ENCODE results near the gene ZNF253.
A peak's percentile ranks its signal among the peaks of the same experiment; 100 is the strongest.
"Not testable (repeated sequence)": the region's sequence is repeated elsewhere in the genome, so short reads cannot be mapped to it uniquely, and the experiment has no call there.

ZNF253 gene

DNA sequence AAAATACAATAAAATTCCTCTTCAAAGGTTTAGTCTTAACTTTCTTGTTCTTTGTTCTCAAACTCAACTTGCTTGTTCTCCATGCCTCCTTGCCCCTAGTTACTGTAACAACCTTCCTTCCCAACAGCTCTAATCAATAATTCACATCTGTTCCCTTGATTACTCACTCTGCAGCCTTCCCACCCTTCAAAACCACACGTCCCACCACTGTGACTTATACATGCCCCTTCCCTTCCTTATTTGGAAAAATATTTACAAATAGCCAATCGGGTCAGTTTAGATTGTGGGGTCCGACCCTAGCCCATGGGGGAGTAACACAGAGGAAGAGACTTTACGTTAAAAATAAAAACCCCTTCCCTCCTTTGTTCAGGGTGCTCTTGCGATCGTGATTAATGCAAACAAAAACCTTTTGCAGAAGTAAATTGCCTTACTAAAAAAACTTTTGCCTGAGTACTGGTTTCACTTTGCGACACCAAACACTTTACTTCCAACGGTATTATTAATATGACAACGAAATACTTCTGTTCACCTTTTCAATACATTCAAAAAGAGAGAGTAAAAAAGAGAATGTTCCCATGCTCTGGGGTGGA is 34.6 kb downstream of the ZNF253 start:
- DNase-seq, result peak; percentile 85

DNA sequence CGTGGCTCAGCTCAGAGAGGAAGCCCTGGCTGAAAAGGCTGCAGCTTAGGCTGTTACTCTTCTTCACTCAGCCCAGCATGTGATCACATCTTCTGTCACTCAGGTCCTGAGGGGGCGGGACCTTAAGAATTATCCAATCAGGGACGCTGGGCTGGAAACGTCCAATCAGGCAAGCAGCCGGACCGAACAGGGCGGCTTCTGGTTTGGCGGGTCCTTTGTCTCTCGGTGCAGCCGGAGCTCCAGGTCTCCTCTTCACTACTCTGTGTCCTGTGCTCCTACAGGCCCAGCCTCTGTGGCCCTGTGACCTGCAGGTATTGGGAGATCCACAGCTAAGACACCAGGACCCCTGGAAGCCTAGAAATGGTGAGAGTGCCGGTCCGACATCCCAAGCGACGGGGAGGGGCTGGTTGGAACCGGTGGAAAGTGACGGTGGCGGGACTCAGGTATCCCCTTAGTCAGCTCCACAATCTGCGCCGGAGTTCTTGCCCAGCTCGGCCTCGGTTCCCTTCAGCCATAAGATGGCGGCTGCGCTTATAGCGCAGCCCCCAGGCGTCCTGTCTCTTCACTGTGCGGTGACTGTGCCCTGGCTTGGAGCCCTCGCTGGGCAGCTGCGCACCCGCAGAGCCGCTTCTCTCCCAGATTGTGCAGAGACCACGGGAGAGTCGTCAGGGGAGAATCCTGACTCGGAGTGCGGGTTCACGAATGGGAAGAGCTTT is 35.2 kb downstream of the ZNF253 start, which contains the start of gene ZNF93:
Gene ZNF93, plus strand, starts transcription at position 218 of the 716 bp plus-strand sequence. Its CDS starts 143 bp downstream, at position 361.
- DNase-seq, result peak; percentile 98

DNA sequence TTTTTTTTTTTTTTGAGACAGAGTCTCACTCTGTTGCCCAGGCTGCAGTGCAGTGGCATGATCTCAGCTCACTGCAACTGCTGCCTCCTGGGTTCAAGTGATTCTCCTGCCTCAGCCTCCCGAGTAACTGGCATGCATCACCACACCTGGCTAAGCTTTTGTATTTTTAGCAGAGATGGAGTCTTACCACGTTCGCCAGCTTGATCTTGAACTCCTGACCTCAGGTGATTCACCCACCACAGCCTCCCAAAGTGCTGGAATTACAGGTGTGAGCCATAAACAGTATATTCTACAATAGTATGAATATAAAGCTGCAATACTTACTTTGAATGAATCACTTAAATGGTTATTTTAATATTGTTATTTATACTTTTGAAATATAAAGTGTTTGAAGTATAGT is 41.9 kb downstream of the ZNF253 start:
- not testable (repeated sequence) for DNase-seq

DNA sequence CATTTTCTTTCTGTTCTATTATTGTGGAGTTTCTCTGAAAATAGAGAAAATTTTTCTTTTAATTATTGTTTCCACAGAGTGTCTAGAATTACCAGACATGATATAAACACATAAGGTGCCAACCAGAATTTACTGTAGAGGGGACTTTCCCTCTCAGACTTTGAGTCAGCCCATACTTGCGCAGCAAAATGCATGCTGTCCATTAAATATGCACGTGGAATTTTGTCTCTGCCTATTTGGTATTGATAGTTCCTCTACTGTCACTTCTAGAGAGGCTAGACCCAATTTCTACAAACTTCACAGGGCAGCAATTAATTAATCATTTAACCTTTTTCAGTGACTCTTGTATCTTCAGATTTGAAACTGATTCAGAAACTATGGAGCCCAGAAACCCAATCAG is 44.0 kb downstream of the ZNF253 start:
- DNase-seq, result no peak

DNA sequence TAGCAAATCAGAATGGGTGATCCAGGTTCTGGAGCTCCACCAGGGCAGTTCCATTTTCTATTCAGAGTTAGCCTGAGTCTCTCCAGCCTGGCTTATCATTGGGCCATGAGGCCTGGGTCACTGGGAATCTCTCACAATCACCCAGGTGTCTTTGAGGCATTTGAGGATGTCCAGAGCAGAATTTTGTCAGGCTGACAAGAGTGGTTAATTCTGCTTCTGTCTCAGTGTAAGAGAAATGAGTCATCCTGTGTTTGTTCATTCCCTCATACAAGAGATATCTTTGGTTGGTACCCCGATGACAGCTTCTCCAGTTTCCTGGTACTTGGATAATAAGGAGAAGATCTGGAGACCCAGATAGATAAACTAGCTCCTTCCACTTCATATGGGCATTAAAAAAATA is 45.5 kb downstream of the ZNF253 start:
- peak; percentile 9 for DNase-seq

DNA sequence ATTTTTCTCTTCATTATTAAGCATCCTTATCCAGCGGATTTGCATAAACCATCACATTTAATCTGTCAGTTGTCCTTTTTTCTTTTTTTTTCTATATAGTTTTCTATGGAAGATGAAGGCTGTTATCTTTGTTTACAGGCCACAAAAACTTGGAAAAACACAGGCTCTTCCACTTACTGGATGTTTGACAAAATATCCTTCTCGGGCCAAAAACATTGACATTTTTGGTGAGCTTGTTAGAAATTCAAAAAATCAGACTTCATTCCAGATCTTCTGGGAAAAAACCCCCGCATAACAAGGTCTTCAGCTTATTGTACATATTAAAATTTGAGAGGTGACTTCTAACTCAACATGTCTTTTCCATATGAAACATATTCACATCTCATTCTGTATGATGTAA is 48.9 kb downstream of the ZNF253 start:
- no peak for DNase-seq

DNA sequence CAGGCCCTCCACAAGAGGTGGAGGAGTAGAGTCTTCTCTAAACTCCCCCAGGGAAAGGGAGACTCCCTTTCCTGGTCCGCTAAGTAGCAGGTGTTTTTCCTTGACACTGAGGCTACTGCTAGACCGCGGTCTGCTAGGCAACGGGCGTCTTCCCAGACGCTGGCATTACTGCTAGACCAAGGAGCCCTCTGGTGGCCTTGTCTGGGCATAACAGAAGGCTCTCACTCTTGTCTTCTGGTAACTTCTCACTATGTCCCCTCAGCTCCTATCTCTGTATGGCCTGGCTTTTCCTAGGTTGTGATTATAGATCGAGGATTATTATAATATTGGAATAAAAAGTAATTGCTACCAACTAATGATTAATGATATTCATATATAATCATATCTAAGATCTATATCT is 64.7 kb downstream of the ZNF253 start:
- DNase-seq, result not testable (repeated sequence)

DNA sequence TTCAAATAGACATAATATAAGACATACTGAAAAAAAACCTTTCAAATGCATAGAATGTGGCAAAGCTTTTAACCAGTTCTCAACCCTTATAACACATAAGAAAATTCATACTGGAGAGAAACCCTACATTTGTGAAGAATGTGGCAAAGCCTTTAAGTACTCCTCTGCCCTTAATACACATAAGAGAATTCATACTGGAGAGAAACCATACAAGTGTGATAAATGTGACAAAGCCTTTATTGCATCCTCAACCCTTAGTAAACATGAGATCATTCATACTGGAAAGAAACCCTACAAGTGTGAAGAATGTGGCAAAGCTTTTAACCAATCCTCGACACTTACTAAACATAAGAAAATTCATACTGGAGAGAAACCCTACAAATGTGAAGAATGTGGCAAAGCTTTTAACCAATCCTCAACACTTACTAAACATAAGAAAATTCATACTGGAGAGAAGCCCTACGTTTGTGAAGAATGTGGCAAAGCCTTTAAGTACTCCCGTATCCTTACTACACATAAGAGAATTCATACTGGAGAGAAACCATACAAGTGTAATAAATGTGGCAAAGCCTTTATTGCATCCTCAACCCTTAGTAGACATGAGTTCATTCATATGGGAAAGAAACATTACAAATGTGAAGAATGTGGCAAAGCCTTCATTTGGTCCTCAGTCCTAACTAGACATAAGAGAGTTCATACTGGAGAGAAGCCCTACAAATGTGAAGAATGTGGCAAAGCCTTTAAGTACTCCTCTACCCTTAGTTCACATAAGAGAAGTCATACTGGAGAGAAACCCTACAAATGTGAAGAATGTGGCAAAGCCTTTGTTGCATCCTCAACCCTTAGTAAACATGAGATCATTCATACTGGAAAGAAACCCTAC is 68.0 kb downstream of the ZNF253 start:
- DNase-seq, result not testable (repeated sequence)

DNA sequence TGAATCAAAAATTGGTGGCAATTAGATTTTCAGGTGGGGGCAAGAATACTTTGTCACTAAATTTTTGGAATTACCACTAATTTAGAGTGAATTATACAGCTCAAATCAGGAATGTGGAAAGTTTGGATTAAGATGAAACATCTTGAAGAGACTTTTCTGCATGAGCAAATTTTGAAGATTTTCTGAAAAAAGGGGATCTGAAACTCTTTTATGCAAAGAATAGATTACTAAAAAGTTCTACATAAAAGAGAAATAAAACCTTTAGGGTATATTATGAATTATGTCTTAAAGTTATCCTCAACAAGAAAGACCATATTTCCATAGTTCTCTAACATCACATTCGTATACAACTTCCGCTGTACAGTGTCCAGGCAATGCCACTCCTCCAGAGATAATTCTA is 71.7 kb downstream of the ZNF253 start:
- DNase-seq, result no peak

DNA sequence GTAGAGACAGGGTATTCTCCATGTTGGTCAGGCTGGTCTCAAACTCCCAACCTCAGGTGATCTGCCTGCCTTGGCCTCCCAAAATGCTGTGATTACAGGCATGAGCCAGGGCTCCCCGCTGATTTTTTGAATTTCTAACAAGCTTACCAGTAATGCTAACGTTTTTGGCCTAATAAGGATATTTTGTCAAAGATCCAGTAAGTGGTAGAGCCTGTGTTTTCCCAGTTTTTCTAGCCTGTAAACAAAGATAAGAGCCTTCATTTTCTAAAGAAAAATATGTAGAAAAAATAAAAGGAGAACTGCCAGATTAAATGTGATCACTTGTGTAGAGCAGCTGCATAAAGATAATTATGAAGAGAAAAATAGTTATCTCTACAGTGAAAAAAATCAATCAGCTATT is 72.8 kb downstream of the ZNF253 start:
- DNase-seq, result no peak

DNA sequence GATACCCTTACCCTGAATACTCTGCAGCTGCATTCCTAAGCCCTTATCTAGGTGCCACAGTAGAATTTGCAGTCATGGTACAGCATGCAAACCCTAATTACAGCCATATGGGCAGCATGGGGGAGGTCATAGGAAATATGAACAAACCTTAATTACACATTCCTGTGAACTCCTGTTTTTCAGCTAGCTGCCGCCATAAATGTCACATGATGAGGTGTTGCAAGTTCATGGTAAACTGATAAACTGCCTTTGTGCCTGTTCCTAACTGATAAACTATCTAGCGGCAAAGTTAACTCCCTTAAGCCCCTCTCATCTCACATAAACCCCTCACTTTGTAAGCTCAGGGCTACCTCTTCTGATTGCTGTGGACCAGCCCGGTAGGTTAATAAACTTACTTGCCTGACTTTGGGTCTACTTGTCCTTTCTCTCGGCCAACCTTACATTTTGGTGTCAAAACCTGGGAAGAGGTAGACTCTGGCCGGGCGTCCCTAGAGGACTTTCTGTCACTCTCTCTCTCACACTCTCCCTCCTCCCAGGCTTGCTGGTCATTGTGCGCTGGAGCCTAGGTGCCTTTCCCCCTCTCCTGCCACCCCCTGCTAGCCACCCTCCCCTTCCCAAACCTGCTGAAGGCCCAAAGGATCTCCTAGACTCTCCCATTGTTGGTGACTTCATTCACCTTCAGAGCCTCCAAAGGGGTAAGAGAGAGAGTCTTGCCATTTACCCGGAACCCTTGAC is 78.3 kb downstream of the ZNF253 start:
- DNase-seq, result no peak

Data from fibroblast of skin of right biceps (primary cell).